NCI-H748 treated with DMSO at 0.1 percent for 48 hours (cell line): ENCODE measurements around the gene PIGW.

Experiments
- DNase-seq: peaks from one replicate; lab custom pipeline; 2025; lab: John Stamatoyannopoulos, UW

The PIGW gene

DNA sequence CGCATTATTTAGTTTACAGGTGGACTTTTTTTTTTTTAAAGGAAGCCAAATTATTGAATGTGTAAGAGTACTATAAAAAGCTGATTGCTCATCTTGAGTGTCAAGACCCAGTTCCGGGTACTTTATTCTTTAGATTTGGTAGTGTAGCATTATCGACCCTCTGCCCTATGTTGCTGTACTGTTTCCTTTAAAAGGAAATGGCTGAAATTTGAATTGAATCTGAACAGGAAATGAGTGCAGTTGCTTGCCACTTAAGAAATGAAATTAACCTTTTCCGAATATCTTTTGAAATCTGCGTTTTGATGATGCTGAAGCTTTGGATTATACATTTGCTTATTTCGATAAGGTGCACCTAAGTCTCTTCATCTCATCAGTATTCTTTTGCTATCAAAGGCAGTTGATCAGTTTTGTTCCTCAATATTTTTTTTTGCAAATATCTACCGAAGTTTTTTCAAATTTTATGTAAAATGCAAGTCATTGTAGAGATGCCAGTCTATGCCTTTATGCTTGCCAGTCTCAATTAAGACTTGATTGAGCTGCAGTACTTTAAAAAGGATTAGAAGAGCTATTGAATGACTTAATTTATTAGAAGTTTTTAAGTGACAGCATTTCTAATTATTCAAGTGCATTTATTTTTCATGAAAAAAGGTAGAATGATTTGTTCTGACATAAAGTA, 11.8 kb downstream of the PIGW start:
- DNase-seq: no peak

DNA sequence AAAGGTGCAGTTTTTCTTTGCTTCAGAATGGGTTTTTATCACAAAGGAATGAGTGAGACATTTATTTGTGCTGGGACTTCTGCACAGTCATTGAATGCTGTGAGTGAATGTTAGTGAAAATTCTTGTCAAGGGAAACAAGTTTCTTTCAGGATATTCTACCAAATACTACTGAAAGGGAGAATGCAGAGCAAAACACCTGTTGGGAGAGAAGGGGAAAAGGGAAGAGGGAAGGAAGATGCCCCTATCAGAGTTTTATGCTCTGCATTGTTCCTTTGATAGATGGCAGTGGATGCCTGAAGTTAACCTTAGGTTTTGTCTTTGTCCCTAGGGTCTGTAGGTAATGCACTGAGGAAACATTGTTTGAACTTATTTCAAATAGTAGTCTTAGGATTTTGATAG, 13.0 kb downstream of the PIGW start:
- no peak for DNase-seq

DNA sequence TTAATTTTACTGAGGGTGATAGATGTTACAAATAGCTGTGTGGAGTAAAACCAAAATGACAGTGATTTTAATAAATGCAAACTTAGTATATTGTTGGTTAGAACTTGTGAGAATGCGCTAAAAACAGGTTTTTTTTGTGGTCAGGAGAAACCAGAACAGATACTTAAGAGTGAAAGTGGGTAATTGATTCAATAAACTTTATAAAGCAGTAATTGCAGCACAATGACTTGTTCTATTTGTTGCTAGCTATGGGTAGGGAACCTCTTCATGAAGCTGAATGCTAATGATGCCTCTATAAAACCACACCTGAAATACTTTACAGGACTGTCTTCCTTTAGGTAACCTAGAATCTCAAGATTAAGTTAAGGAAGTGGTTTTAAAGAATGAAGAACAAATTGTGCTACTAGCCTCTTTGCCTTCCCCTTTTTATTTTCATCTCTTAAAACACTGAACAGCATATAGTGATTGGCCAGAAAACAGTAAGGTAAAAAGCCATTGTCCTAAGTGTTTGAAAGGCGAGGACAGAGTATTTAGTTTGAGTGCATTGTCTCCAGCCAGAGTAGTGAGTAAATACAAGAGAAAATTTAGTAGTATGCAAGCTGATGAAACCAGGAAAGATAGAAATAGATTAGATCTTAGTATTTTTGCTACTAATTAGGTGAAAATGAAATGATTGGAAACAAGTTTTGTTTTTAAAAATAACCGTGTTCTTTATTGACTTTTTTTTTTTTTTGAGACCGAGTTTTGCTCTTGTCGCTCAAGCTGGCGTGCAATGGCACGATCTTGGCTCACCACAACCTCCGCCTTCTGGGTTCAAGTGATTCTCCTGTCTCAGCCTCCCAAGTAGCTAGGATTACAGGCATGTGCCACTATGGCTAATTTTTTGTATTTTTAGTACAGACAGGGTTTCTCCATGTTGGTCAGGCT, 16.0 kb downstream of the PIGW start:
- DNase-seq: no peak

DNA sequence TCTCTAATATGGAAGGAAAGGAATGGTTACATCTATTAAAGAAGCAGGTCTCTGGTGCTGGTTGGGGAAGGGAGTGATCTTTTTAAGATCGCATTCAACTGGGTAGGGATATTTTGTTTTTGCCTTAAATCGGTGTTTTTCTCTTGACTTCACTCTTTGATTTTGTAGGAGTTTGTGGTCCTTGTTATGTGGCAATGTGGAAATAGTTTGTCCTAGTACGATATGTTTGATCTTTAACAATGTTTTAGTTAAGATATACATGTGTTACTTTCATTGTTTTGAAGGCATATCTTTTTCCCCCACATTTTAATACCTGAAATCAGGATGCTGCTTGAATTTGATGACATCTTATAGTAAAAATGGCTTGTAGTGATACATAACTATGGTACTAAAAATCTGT, 18.7 kb downstream of the PIGW start:
- DNase-seq: no peak

DNA sequence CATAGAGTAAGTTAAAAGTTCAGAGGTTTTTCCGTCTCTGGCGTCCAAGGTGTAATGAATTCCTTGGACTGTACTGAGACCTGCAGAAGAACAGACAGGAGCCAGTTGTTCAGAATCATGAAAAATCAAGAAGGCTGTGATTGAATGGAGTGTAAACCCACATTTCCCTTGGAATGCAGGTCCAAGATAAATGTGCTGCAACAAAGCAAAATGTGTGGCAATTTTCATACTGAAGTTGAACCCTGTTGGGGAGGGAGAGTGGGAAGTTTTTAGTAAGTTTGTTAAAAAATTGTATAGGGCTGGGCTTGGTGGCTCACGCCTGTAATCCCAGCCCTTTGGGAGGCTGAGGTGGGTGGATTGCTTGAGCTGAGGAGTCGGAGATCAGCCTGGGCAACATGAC, 31.3 kb downstream of the PIGW start:
- no peak for DNase-seq

DNA sequence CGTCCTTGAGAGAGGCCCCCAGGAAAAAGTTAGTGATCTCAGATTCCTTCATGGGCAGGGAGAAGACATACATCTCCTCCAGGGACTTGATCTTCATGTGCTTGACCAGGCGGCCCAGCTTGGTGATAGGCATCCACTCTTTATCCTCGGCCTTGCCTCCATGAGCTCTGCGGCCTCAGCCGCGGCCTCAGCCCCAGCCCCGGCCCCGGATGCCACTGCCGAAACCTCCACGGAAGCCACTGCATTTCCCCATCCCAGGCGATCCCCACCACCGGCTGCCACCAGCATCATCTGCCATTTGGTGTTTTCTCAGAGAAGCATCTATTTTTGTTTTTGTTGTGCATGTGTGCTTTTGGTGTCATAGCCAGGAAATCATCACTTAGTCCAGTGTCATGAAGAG, 40.2 kb downstream of the PIGW start:
- no peak for DNase-seq

DNA sequence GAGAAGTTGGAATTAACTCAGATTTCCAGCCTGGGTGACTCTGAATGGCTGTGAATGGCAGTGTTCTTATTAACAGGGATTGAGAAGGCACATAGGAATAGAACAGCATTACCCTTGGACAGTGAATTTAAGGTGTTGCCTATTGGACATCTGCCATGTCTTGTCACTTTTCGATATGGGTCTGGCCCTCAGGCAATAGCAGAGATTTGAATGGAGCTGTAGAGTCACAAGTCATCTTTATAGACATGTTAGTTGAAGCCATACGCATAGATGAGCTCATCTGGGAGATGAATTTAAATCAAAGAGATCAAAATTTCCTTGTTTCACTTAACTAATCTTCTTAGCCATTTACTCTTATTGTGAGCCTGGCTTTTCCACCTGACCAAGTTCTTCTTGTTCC, 42.0 kb downstream of the PIGW start:
- DNase-seq: no peak

DNA sequence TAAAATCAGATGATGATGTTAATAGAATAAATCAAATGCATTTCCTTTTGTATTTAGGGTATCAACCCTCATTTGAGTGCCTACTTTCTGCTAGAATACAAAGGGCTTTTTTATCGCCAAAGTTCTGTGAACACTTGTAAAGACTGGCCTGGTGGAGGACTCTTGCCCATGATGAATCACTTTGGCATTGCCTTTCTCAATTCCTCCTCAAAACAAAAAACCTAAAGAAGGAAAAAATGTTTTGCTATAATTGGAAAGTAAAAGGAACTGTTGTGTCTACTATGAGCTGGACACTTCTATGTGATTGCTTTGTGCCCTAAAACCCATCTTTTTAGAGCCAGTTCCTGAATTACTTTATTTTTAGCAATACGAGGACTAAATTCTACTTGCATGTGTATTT, 43.9 kb downstream of the PIGW start:
- DNase-seq: no peak

DNA sequence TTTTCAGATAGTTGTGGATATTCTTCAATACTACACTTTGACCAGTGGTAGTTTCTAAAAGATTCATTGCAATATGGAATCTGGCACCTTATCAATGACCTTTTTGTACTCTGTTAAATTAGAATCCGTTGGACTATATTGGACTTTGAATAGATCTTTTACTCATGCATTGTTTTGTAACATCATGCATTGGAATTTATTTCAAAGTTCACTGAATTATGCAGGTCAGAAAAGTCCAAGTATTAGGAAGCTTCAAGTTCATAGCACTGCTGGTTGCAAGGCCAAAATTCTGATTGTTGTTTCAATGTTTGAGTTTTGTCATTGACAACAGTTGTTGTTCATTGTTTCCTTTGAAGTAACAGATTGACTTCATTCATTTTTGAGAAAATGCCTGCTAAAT, 49.0 kb downstream of the PIGW start:
- DNase-seq: no peak

DNA sequence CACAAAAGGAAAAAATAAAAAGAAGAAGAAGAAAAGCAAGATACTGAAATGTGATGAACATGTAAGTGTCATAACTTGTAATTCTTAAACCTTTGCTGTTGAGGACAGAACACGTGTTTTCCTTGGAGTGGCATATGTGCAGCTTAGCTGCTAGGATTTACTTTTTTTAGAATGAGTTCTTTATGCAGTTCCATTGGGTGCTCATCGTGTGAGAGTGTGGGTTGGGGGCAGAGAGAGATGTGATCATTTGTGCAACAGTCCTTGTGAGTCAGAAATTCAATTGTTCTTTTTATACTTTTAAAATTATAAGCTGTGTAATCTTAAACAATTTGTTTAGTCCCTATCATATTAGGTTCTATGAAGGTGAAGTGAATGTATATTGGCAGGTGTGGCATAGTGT, 51.4 kb downstream of the PIGW start:
- no peak for DNase-seq
